Fibroblast of mammary gland (primary cell): ENCODE data around the gene RUSF1.

Source experiments
- DNase-seq: peaks from one replicate; pipeline ENCODE4 v3.0.0-alpha.2; 2010; ENCODE audit warnings: low read depth
- H3K4me3 ChIP-seq: 2 replicates; pipeline ENCODE4 v1.5.1; 2011; ENCODE audit warnings: low read depth, mild to moderate bottlenecking, low read length, moderate library complexity; ENCODE audit not compliant: control insufficient read depth
- CTCF ChIP-seq: conservative IDR thresholded peaks from 2 replicates; pipeline ENCODE4 v1.5.1; 2011; ENCODE audit warnings: low read depth, low read length, inconsistent platforms; ENCODE audit not compliant: control insufficient read depth, insufficient read depth

Gene RUSF1

GRCh38 chr16:31458844-31459686, 49.1 kb downstream of the RUSF1 start, which contains the start of gene ARMC5:
Gene ARMC5 (plus strand): TSS chr16:31459501. CDS start chr16:31459525, 24 bp downstream.
- peak; percentile 29 for TF ChIP-seq CTCF
- peak within 1 kb of the TSS; percentile 57 for H3K4me3 ChIP-seq
- peak; percentile 98 for DNase-seq

GRCh38 chr16:31458073-31458843, 49.9 kb downstream of the RUSF1 start:
- peak; percentile 19 for TF ChIP-seq CTCF
- H3K4me3 ChIP-seq = peak overlapping the region; percentile 57
- peak; percentile 49 for DNase-seq

- DNase-seq = no peak
- TF ChIP-seq CTCF = no peak
- no peak overlapping the region for H3K4me3 ChIP-seq
Observed at GRCh38 chr16:31456988-31457360, 51.2 kb downstream of the RUSF1 start.

- H3K4me3 ChIP-seq = no peak overlapping the region
- peak; percentile 27 for TF ChIP-seq CTCF
- peak; percentile 36 for DNase-seq
Observed at GRCh38 chr16:31455601-31456314, 52.4 kb downstream of the RUSF1 start.

GRCh38 chr16:31453255-31454204, 54.7 kb downstream of the RUSF1 start:
- no peak for TF ChIP-seq CTCF
- peak; percentile 60 for DNase-seq
- no peak overlapping the region for H3K4me3 ChIP-seq
